SK-N-SH (cell line): ENCODE data around the gene FCSK. TPM values are rescaled to one million over a fixed set of nuclear protein-coding genes. Genes with fewer than 3 reads are reported as not detected.

ENCODE experiments used
- CTCF ChIA-PET: fragments of 300-600, 350-600 bp; formaldehyde crosslinking; extraction: SDS; loops from one replicate; lab custom pipeline; 2021; lab: Yijun Ruan, JAX
- POLR2A ChIA-PET: fragments of 350-600 bp; sonication (Branson Sonifier 250); formaldehyde crosslinking; extraction: SDS; loops from one replicate; lab custom pipeline; 2020; ENCODE audit warnings: antibody characterized with exemption, inconsistent platforms; lab: Yijun Ruan, JAX
- DNase-seq: peaks from one replicate; pipeline ENCODE4 v3.0.0; 2012
- H2AFZ ChIP-seq: fragments of 200-600 bp; sonication (generic); 2 replicates; pipeline ENCODE4 v1.8.1; 2016; ENCODE audit warnings: antibody characterized with exemption, mild to moderate bottlenecking, low read depth
- H3F3A ChIP-seq: fragments of 200-600 bp; sonication (generic); replicated peaks from 2 replicates; pipeline ENCODE3; 2016; ENCODE audit warnings: antibody characterized with exemption, mild to moderate bottlenecking; ENCODE audit not compliant: insufficient read depth
- H3K27ac ChIP-seq, 2 experiments: fragments of 200-500 bp in 1 of 2; fragments of 200-600 bp in 1 of 2; sonication (Bioruptor generic) in 1 of 2; sonication (generic), shearing (Covaris generic) in 1 of 2; 2 replicates each; pipeline versions ENCODE4 v1.5.1 to v1.6.1; 2014 to 2016; ENCODE audit warnings: low read depth in 2 of 2, inconsistent platforms in 1 of 2, low read length in 1 of 2, mild to moderate bottlenecking in 1 of 2, mixed read lengths in 1 of 2
- H3K27me3 ChIP-seq: fragments of 200-600 bp; sonication (generic), shearing (Covaris generic); 2 replicates; pipeline ENCODE4 v1.6.1; 2016; ENCODE audit warnings: mixed run types; ENCODE audit not compliant: insufficient read depth
- H3K36me3 ChIP-seq, 2 experiments: fragments of 200-500 bp in 1 of 2; fragments of 200-600 bp in 1 of 2; sonication (Bioruptor generic) in 1 of 2; sonication (generic) in 1 of 2; replicated peaks in 1 of 2; 2 replicates each; pipeline versions ENCODE3 to v1.5.1; 2014 to 2016; ENCODE audit warnings: low read length in 1 of 2, mild to moderate bottlenecking in 1 of 2; ENCODE audit not compliant: insufficient read depth in 2 of 2, control insufficient read depth in 1 of 2
- H3K4me1 ChIP-seq, 2 experiments: fragments of 200-500 bp in 1 of 2; fragments of 200-600 bp in 1 of 2; sonication (Bioruptor generic) in 1 of 2; sonication (generic), shearing (Covaris generic) in 1 of 2; 2 replicates each; pipeline versions ENCODE4 v1.5.1 to v1.6.1; 2014 to 2016; ENCODE audit warnings: low read depth in 1 of 2, low read length in 1 of 2, mixed run types in 1 of 2; ENCODE audit not compliant: insufficient read depth in 2 of 2, control insufficient read depth in 1 of 2
- H3K4me2 ChIP-seq: fragments of 200-600 bp; sonication (generic), shearing (Covaris generic); 2 replicates; pipeline ENCODE4 v1.6.1; 2017; ENCODE audit warnings: mixed run types
- H3K4me3 ChIP-seq, 2 experiments: fragments of 200-500 bp in 1 of 2; fragments of 200-600 bp in 1 of 2; sonication (Bioruptor generic) in 1 of 2; sonication (generic), shearing (Covaris generic) in 1 of 2; 2 replicates each; pipeline versions ENCODE4 v1.5.1 to v1.8.1; 2014 to 2016; ENCODE audit warnings: low read depth in 2 of 2, inconsistent platforms in 1 of 2, low read length in 1 of 2, mild to moderate bottlenecking in 1 of 2, mixed read lengths in 1 of 2, moderate library complexity in 1 of 2
- H3K79me2 ChIP-seq: fragments of 200-600 bp; sonication (generic); 2 replicates; pipeline ENCODE4 v1.8.1; 2017; ENCODE audit warnings: mild to moderate bottlenecking; ENCODE audit not compliant: insufficient read depth
- H3K9ac ChIP-seq: fragments of 200-600 bp; sonication (generic); 2 replicates; pipeline ENCODE4 v1.6.1; 2017; ENCODE audit warnings: mixed run types
- H3K9me2 ChIP-seq: fragments of 200-600 bp; sonication (generic); 2 replicates; pipeline ENCODE4 v1.6.1; 2017; ENCODE audit warnings: mixed run types
- H3K9me3 ChIP-seq: fragments of 200-600 bp; sonication (generic); 2 replicates; pipeline ENCODE4 v1.6.1; 2017; ENCODE audit warnings: mixed run types, mild to moderate bottlenecking, moderate library complexity
- H4K20me1 ChIP-seq: fragments of 200-600 bp; sonication (generic); 2 replicates; pipeline ENCODE4 v1.6.1; 2017; ENCODE audit warnings: mild to moderate bottlenecking, mixed run types; ENCODE audit not compliant: insufficient read depth
- POLR2AphosphoS5 ChIP-seq: IDR thresholded peaks from 2 replicates; pipeline ENCODE4 v1.6.1; 2012; ENCODE audit warnings: low read depth, low read length
- REST ChIP-seq: IDR thresholded peaks from 2 replicates; pipeline ENCODE4 v1.6.1; 2012; ENCODE audit warnings: mild to moderate bottlenecking, low read depth, low read length, moderate library complexity
- SMC3 ChIP-seq: IDR thresholded peaks from 2 replicates; pipeline ENCODE4 v1.6.1; 2012; ENCODE audit warnings: low read depth, low read length, improper control_type of control experiment
- USF1 ChIP-seq: IDR thresholded peaks from 2 replicates; pipeline ENCODE4 v1.4.0; 2012; ENCODE audit warnings: low read depth, borderline replicate concordance
- YY1 ChIP-seq: IDR thresholded peaks from 2 replicates; pipeline ENCODE4 v1.4.0; 2012; ENCODE audit warnings: low read depth, mild to moderate bottlenecking
- WGBS: methylation state at CpG from one replicate; pipeline ENCODE4 v1.1.6; 2017; ENCODE audit warnings: low lambda C conversion rate; 5-methylcytosine and 5-hydroxymethylcytosine counted together
- polyA plus RNA-seq, 3 experiments: library from polyadenylated mRNA; depleted of rRNA; stranded (reverse); fragments of >200 nt; gene quantifications; 2 replicates each; pipeline ENCODE4 v1.2.3, GENCODE V29; 2012

FCSK gene
- polyA plus RNA-seq, 1 of the 3 experiments (the other 2 are of a cell fraction), result 9.7 TPM

- 90% methylated on average over 5 of the region's 5 CpGs for WGBS
- CTCF ChIA-PET, result interaction anchor here (1.0 kb wide), 1 partner anchor 11 kb away, joined by 3 read pairs; no protein-coding TSS in a partner anchor
Measured at GRCh38 chr16:70494202-70494770, 39.9 kb downstream of the FCSK start.

GRCh38 chr16:70494777-70495176, 40.4 kb downstream of the FCSK start:
- Histone ChIP-seq H3K9ac (no peak overlapping the region), H4K20me1 (no peaks in the 10 kb centered on the region), H3K79me2 (no peaks in the 10 kb centered on the region), H3K9me3 (no peaks in the 10 kb centered on the region), H3K27ac (no peak overlapping the region), H3K27me3 (no peaks in the 10 kb centered on the region), H3K36me3 (peaks cover 23 to 58% of the 10 kb centered on the region in 2 experiments), H3K4me2 (no peak overlapping the region), H2AFZ (no peak overlapping the region), H3K9me2 (no peaks in the 10 kb centered on the region), H3K4me3 (no peak overlapping the region), H3F3A (no peaks in the 10 kb centered on the region), H3K4me1 (no peaks in the 10 kb centered on the region)
- WGBS, result 83% methylated on average over 2 of the region's 2 CpGs
- ChIA-PET POLR2A (no interaction called here), CTCF (interaction anchor here (1.0 kb wide), 1 partner anchor 11 kb away, joined by 3 read pairs; no protein-coding TSS in a partner anchor)
- TF ChIP-seq SMC3 (no peak), POLR2AphosphoS5 (no peak), REST (no peak), USF1 (no peak)
- no peak for DNase-seq

More at GRCh38 chr16:70494202-70494770, 39.9 kb downstream of the FCSK start:
- TF ChIP-seq YY1, result no peak
- TF ChIP-seq SMC3, result no peak
- TF ChIP-seq, all 33 proteins: peak for 0
- Histone ChIP-seq H3F3A (no peaks in the 10 kb centered on the region), H3K9me2 (no peaks in the 10 kb centered on the region), H3K27me3 (no peaks in the 10 kb centered on the region), H3K4me3 (no peak overlapping the region), H3K9ac (no peak overlapping the region), H3K27ac (no peak overlapping the region), H3K9me3 (no peaks in the 10 kb centered on the region), H2AFZ (no peak overlapping the region), H3K4me2 (no peak overlapping the region), H3K79me2 (no peaks in the 10 kb centered on the region), H3K36me3 (peaks cover 19 to 57% of the 10 kb centered on the region in 2 experiments), H3K4me1 (no peaks in the 10 kb centered on the region), H4K20me1 (no peaks in the 10 kb centered on the region)
- POLR2A ChIA-PET, result no interaction called here
- no peak for DNase-seq
